ENCODE data around the gene INPP5D. TPM values are rescaled to one million over a fixed set of nuclear protein-coding genes. Genes with fewer than 3 reads are reported as not detected.
"Not testable (repeated sequence)": the region's sequence is repeated elsewhere in the genome, so short reads cannot be mapped to it uniquely, and the experiment has no call there.

Gene INPP5D
- total RNA-seq, 1 experiment from 2014 or later, result 0.74 TPM

- H3K9me3 ChIP-seq (ENCODE audit: insufficient read depth, low read depth), result no peaks in the 10 kb centered on the region
- no peaks in the 10 kb centered on the region for H3K4me1 ChIP-seq (replicated peaks; ENCODE audit: insufficient read depth)
- CTCF ChIA-PET, result no interaction called here
- H2AFZ ChIP-seq, result no peak overlapping the region
- no TSS peak for BruUV-seq (replicated peaks)
- H3K4me3 ChIP-seq, result no peak overlapping the region
- H3K27ac ChIP-seq, result no peak overlapping the region
- no peaks in the 10 kb centered on the region for H3K79me2 ChIP-seq (ENCODE audit: low read depth)
- H3F3A ChIP-seq (ENCODE audit: insufficient read depth, low read depth), result no peaks in the 10 kb centered on the region
- no peak overlapping the region for H3K4me2 ChIP-seq
- DNase-seq, result no peak
- no peak for TF ChIP-seq EZH2 (IDR thresholded peaks at IDR 0.05; ENCODE audit: low read depth)
- TF ChIP-seq, protein P1, sequence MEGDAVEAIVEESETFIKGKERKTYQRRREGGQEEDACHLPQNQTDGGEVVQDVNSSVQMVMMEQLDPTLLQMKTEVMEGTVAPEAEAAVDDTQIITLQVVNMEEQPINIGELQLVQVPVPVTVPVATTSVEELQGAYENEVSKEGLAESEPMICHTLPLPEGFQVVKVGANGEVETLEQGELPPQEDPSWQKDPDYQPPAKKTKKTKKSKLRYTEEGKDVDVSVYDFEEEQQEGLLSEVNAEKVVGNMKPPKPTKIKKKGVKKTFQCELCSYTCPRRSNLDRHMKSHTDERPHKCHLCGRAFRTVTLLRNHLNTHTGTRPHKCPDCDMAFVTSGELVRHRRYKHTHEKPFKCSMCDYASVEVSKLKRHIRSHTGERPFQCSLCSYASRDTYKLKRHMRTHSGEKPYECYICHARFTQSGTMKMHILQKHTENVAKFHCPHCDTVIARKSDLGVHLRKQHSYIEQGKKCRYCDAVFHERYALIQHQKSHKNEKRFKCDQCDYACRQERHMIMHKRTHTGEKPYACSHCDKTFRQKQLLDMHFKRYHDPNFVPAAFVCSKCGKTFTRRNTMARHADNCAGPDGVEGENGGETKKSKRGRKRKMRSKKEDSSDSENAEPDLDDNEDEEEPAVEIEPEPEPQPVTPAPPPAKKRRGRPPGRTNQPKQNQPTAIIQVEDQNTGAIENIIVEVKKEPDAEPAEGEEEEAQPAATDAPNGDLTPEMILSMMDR (conservative IDR thresholded peaks at IDR 0.05), result no peak
- no peaks in the 10 kb centered on the region for H3K9me2 ChIP-seq (ENCODE audit: insufficient read depth)
- H4K20me1 ChIP-seq (ENCODE audit: insufficient read depth), result no peaks in the 10 kb centered on the region
- intact Hi-C loops (cut with micrococcal nuclease; ENCODE audit: unreplicated experiment), result no loop called here
- POLR2A ChIA-PET (ENCODE audit: unreplicated experiment), result interaction anchor here (0.7 kb wide), 1 partner anchor 69 kb away, joined by 12 read pairs; no protein-coding TSS in a partner anchor
- no peaks in the 10 kb centered on the region for H3K36me3 ChIP-seq (ENCODE audit: low read depth)
- H3K27me3 ChIP-seq (ENCODE audit: insufficient read depth, low read depth), result no peaks in the 10 kb centered on the region
These were observed 92.4 kb downstream of the INPP5D start for GRCh38 chr2:233152541-233152940.

- TF ChIP-seq EZH2 (IDR thresholded peaks at IDR 0.05; ENCODE audit: low read depth), result no peak
- TF ChIP-seq, protein P1 (conservative IDR thresholded peaks at IDR 0.05), result no peak
- Histone ChIP-seq H3K27me3 (ENCODE audit: insufficient read depth, low read depth) (no peaks in the 10 kb centered on the region), H3F3A (ENCODE audit: insufficient read depth, low read depth) (no peaks in the 10 kb centered on the region), H2AFZ (no peak overlapping the region), H3K27ac (no peak overlapping the region), H3K4me2 (no peak overlapping the region), H3K9me2 (ENCODE audit: insufficient read depth) (no peaks in the 10 kb centered on the region), H3K36me3 (ENCODE audit: low read depth) (no peaks in the 10 kb centered on the region), H3K79me2 (ENCODE audit: low read depth) (no peaks in the 10 kb centered on the region), H3K4me1 (replicated peaks; ENCODE audit: insufficient read depth) (no peaks in the 10 kb centered on the region), H3K9me3 (ENCODE audit: insufficient read depth, low read depth) (no peaks in the 10 kb centered on the region), H4K20me1 (ENCODE audit: insufficient read depth) (no peaks in the 10 kb centered on the region), H3K4me3 (no peak overlapping the region)
- no TSS peak for BruUV-seq (replicated peaks)
- no peak for DNase-seq
- intact Hi-C loops (cut with micrococcal nuclease; ENCODE audit: unreplicated experiment), result no loop called here
- ChIA-PET POLR2A (ENCODE audit: unreplicated experiment) (no interaction called here), CTCF (no interaction called here)
These were observed 93.1 kb downstream of the INPP5D start for GRCh38 chr2:233153146-233153798.

DNA sequence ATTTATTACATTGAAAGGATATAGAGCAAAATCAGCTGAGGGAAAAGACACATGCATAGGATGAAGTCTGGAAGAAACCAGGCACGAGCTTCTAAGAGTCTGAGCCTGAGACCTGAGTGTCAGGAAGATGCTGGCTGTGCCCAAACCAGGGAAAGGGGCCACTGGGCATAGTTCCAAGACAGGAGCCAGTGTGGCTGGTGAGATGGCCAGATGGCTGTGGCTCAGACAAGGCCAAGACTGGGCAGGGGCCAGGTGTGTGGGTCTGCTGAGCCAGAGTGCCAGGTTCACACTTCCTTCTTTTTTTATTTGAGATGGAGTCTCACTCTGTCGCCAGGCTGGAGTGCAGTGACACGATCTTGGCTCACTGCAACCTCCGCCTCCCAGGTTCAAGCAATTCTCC lies 95.9 kb downstream of the INPP5D start:
- Histone ChIP-seq H4K20me1 (ENCODE audit: insufficient read depth) (no peaks in the 10 kb centered on the region), H2AFZ (no peak overlapping the region), H3K9me2 (ENCODE audit: insufficient read depth) (no peaks in the 10 kb centered on the region), H3K9me3 (ENCODE audit: insufficient read depth, low read depth) (no peaks in the 10 kb centered on the region), H3K79me2 (ENCODE audit: low read depth) (no peaks in the 10 kb centered on the region), H3K27ac (no peak overlapping the region), H3K4me2 (no peak overlapping the region), H3K27me3 (ENCODE audit: insufficient read depth, low read depth) (no peaks in the 10 kb centered on the region), H3K4me3 (no peak overlapping the region), H3K4me1 (replicated peaks; ENCODE audit: insufficient read depth) (no peaks in the 10 kb centered on the region), H3F3A (ENCODE audit: insufficient read depth, low read depth) (no peaks in the 10 kb centered on the region), H3K36me3 (ENCODE audit: low read depth) (no peaks in the 10 kb centered on the region)
- POLR2A ChIA-PET (ENCODE audit: unreplicated experiment), result no interaction called here
- TF ChIP-seq, protein P1 (conservative IDR thresholded peaks at IDR 0.05), result no peak
- no peak for TF ChIP-seq EZH2 (IDR thresholded peaks at IDR 0.05; ENCODE audit: low read depth)
- BruUV-seq (replicated peaks), result no TSS peak
- CTCF ChIA-PET, result no interaction called here
- no peak for DNase-seq
- intact Hi-C loops (cut with micrococcal nuclease; ENCODE audit: unreplicated experiment), result no loop called here

- H3K4me2 ChIP-seq; H3K4me3 ChIP-seq; BruUV-seq (replicated peaks); H3K36me3 ChIP-seq (ENCODE audit: low read depth); intact Hi-C loops (cut with micrococcal nuclease; ENCODE audit: unreplicated experiment); H3K9me2 ChIP-seq (ENCODE audit: insufficient read depth); H3K27me3 ChIP-seq (ENCODE audit: insufficient read depth, low read depth); H3K9me3 ChIP-seq (ENCODE audit: insufficient read depth, low read depth); CTCF ChIA-PET; H3F3A ChIP-seq (ENCODE audit: insufficient read depth, low read depth); POLR2A ChIA-PET (ENCODE audit: unreplicated experiment); H3K27ac ChIP-seq; H3K4me1 ChIP-seq (replicated peaks; ENCODE audit: insufficient read depth); H3K79me2 ChIP-seq (ENCODE audit: low read depth); H4K20me1 ChIP-seq (ENCODE audit: insufficient read depth); DNase-seq: not testable (repeated sequence)
- 0 out of 2 replicates have a peak overlapping the region, but pooled peaks have one; percentile 5 for H2AFZ ChIP-seq
These were observed 96.3 kb downstream of the INPP5D start for GRCh38 chr2:233156461-233156860.

Data from PC-9 (cell line).